Measurements from ENCODE around the gene DCLK1. TPM values are rescaled to one million over a fixed set of nuclear protein-coding genes. Genes with fewer than 3 reads are reported as not detected.

DCLK1 gene
- total and polyA plus RNA-seq, 4 donors, result 0.04 to 0.56 (median 0.20) TPM

- no peaks in the 10 kb centered on the region for H3K9me3 ChIP-seq (ENCODE audit: control insufficient read depth in 4 of 4, low read length in 3 of 4)
- H3K27me3 ChIP-seq (ENCODE audit: control insufficient read depth in 4 of 4, insufficient read depth in 4 of 4, low read length in 3 of 4), result no peaks in the 10 kb centered on the region
- no peak overlapping the region for H3K27ac ChIP-seq (ENCODE audit: low read depth in 1 of 2, low read length in 2 of 2)
- no peaks in the 10 kb centered on the region for H3K4me1 ChIP-seq (ENCODE audit: control insufficient read depth in 4 of 4, insufficient read depth in 4 of 4, low read length in 3 of 4)
- H3K4me3 ChIP-seq (ENCODE audit: low read depth in 1 of 3, low read length in 3 of 3), result no peak overlapping the region
- 55% methylated on average over 4 of the region's 4 CpGs for WGBS
- H3K9ac ChIP-seq (ENCODE audit: low read depth in 1 of 2, low read length in 2 of 2), result no peak overlapping the region
- no peaks in the 10 kb centered on the region for H3K36me3 ChIP-seq (ENCODE audit: control insufficient read depth in 4 of 4, insufficient read depth in 3 of 4, low read depth in 1 of 4, low read length in 3 of 4)
- TF ChIP-seq TAF1 (conservative IDR thresholded peaks at IDR 0.05) (no peak), HNF4A (conservative IDR thresholded peaks at IDR 0.05) (no peak)
- no peak for DNase-seq (ENCODE audit: low spot score)
Observed at GRCh38 chr13:35930665-35931631, 200.2 kb downstream of the DCLK1 start.

DNA sequence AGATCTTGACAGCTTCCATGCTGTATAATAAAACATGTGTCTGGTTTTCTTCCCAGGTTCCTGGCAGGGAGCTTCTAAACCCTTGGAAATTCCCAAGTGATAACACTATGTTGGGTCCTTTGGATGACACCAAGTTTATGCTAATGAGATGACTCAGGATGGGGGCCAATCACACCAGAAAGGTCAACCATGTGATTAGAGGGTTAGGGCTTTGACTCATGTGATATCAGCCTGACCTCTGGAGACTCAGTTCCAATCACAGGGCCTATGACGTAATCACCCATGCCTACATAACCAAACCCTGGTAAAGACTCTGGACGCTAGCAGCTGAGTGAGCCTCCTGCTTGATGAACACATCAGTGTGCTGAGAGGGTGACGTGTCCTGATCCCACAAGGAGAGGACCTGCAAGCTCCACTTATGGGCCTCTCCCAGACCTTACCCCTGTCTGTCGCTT, 203.6 kb downstream of the DCLK1 start:
- Histone ChIP-seq H3K9ac (ENCODE audit: low read depth in 1 of 2, low read length in 2 of 2) (no peak overlapping the region), H3K36me3 (ENCODE audit: control insufficient read depth in 4 of 4, insufficient read depth in 3 of 4, low read depth in 1 of 4, low read length in 3 of 4) (no peaks in the 10 kb centered on the region), H3K27me3 (ENCODE audit: control insufficient read depth in 4 of 4, insufficient read depth in 4 of 4, low read length in 3 of 4) (no peaks in the 10 kb centered on the region), H3K4me3 (ENCODE audit: low read depth in 1 of 3, low read length in 3 of 3) (no peak overlapping the region), H3K27ac (ENCODE audit: low read depth in 1 of 2, low read length in 2 of 2) (peak overlapping the region; percentile 45 to 61), H3K9me3 (ENCODE audit: control insufficient read depth in 4 of 4, low read length in 3 of 4) (no peaks in the 10 kb centered on the region), H3K4me1 (ENCODE audit: control insufficient read depth in 4 of 4, insufficient read depth in 4 of 4, low read length in 3 of 4) (no peaks in the 10 kb centered on the region)
- TF ChIP-seq HNF4G (IDR thresholded peaks at IDR 0.05), result no peak
- peak in 1 of 2 donors; percentile 39 for TF ChIP-seq RXRA (IDR thresholded peaks at IDR 0.05)
- TF ChIP-seq RAD21 (IDR thresholded peaks at IDR 0.05), result no peak
- TF ChIP-seq JUND (IDR thresholded peaks at IDR 0.05), result peak in 1 of 2 donors; percentile 19
- TF ChIP-seq NR2F2 (IDR thresholded peaks at IDR 0.05), result peak; percentile 94
- DNase-seq (ENCODE audit: low spot score), result no peak
- WGBS, result 60% methylated on average over 4 of the region's 4 CpGs

DNA sequence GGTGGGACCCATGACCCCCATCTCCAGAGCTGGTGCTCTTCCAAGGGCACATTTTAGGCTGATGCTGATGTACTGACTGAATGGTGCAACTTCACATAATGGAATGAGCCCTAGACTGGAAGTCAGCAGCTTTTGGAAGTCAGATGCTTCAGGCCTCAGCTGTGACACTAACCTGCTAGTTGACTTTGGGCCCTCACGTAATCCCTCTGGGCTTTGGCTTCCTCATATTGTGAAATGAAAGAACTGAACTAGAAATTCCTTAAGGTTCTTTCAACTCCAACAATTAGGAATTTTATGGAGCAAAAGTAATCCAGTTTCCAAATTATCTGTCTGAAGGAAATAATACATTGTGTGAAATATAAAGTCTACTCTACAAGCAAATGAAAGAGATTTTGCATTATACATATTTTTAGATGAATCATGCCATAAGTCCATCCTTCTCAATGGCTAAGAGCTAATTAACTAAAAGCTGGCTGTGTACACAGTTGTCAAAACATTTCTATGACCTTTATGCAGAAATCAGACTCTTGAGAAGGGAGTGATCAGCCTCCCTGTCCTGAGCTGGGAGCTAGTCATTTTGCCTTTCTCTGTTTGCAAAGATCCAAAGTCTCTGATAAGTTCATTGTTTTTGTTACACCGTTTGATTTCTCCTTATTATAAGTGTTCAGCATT, 204.2 kb downstream of the DCLK1 start:
- H3K9ac ChIP-seq (ENCODE audit: low read depth in 1 of 2, low read length in 2 of 2), result no peak overlapping the region
- no peaks in the 10 kb centered on the region for H3K36me3 ChIP-seq (ENCODE audit: control insufficient read depth in 4 of 4, insufficient read depth in 3 of 4, low read depth in 1 of 4, low read length in 3 of 4)
- no peak for DNase-seq (ENCODE audit: low spot score)
- no peaks in the 10 kb centered on the region for H3K27me3 ChIP-seq (ENCODE audit: control insufficient read depth in 4 of 4, insufficient read depth in 4 of 4, low read length in 3 of 4)
- H3K9me3 ChIP-seq (ENCODE audit: control insufficient read depth in 4 of 4, low read length in 3 of 4), result no peaks in the 10 kb centered on the region
- no peak overlapping the region for H3K4me3 ChIP-seq (ENCODE audit: low read depth in 1 of 3, low read length in 3 of 3)
- H3K27ac ChIP-seq (ENCODE audit: low read depth in 1 of 2, low read length in 2 of 2), result peak overlapping the region in 1 of 2 donors; percentile 56
- TF ChIP-seq NR2F2 (IDR thresholded peaks at IDR 0.05) (peak; percentile 18), TAF1 (conservative IDR thresholded peaks at IDR 0.05) (no peak), EGR1 (IDR thresholded peaks at IDR 0.05; ENCODE audit: low read depth in 2 of 2) (no peak)
- no peaks in the 10 kb centered on the region for H3K4me1 ChIP-seq (ENCODE audit: control insufficient read depth in 4 of 4, insufficient read depth in 4 of 4, low read length in 3 of 4)
- whole genome bisulfite sequencing, result 67% methylated on average over 2 of the region's 2 CpGs

- Histone ChIP-seq H3K27ac (ENCODE audit: low read depth in 1 of 2, low read length in 2 of 2) (no peak overlapping the region), H3K9me3 (ENCODE audit: control insufficient read depth in 4 of 4, low read length in 3 of 4) (no peaks in the 10 kb centered on the region), H3K4me3 (ENCODE audit: low read depth in 1 of 3, low read length in 3 of 3) (no peak overlapping the region), H3K4me1 (ENCODE audit: control insufficient read depth in 4 of 4, insufficient read depth in 4 of 4, low read length in 3 of 4) (no peaks in the 10 kb centered on the region), H3K9ac (ENCODE audit: low read depth in 1 of 2, low read length in 2 of 2) (no peak overlapping the region), H3K27me3 (ENCODE audit: control insufficient read depth in 4 of 4, insufficient read depth in 4 of 4, low read length in 3 of 4) (peaks cover 0 to 6% (median 0%) of the 10 kb centered on the region in 4 donors), H3K36me3 (ENCODE audit: control insufficient read depth in 4 of 4, insufficient read depth in 3 of 4, low read depth in 1 of 4, low read length in 3 of 4) (no peaks in the 10 kb centered on the region)
- DNase-seq (ENCODE audit: low spot score), result no peak
- TF ChIP-seq ATF3 (IDR thresholded peaks at IDR 0.05) (no peak), RXRA (IDR thresholded peaks at IDR 0.05) (no peak), FOXA2 (IDR thresholded peaks at IDR 0.05) (no peak), HNF4G (IDR thresholded peaks at IDR 0.05) (no peak), REST (IDR thresholded peaks at IDR 0.05) (no peak), FOXA1 (IDR thresholded peaks at IDR 0.05) (no peak), TAF1 (conservative IDR thresholded peaks at IDR 0.05) (no peak)
- TF ChIP-seq, protein P1, sequence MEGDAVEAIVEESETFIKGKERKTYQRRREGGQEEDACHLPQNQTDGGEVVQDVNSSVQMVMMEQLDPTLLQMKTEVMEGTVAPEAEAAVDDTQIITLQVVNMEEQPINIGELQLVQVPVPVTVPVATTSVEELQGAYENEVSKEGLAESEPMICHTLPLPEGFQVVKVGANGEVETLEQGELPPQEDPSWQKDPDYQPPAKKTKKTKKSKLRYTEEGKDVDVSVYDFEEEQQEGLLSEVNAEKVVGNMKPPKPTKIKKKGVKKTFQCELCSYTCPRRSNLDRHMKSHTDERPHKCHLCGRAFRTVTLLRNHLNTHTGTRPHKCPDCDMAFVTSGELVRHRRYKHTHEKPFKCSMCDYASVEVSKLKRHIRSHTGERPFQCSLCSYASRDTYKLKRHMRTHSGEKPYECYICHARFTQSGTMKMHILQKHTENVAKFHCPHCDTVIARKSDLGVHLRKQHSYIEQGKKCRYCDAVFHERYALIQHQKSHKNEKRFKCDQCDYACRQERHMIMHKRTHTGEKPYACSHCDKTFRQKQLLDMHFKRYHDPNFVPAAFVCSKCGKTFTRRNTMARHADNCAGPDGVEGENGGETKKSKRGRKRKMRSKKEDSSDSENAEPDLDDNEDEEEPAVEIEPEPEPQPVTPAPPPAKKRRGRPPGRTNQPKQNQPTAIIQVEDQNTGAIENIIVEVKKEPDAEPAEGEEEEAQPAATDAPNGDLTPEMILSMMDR (IDR thresholded peaks at IDR 0.05; ENCODE audit: low read depth, low read length, missing input control), result no peak
- WGBS, result 85% methylated on average over 3 of the region's 3 CpGs
Observed at GRCh38 chr13:35925669-35926068, 205.5 kb downstream of the DCLK1 start.
